Dendritic cell treated with granulocyte-macrophage colony-stimulating factor and Interleukin-4, amounts not matched to agents 40 ng/mL and 50 ng/mL, for 4 days (primary cell): ENCODE measurements around the gene MYL2.

Experiments
- H3K27ac Mint-ChIP-seq: one replicate; pipeline ENCODE4 v1.8.0; 2022; ENCODE audit warnings: mild to moderate bottlenecking, mixed read lengths
- H3K27me3 Mint-ChIP-seq: one replicate; pipeline ENCODE4 v1.8.0; 2022; ENCODE audit warnings: mild to moderate bottlenecking, mixed read lengths
- H3K36me3 Mint-ChIP-seq: one replicate; pipeline ENCODE4 v1.8.0; 2022; ENCODE audit warnings: low read depth, mixed read lengths
- H3K4me1 Mint-ChIP-seq: one replicate; pipeline ENCODE4 v1.8.0; 2022; ENCODE audit warnings: low read depth, mixed read lengths
- H3K4me3 Mint-ChIP-seq: one replicate; pipeline ENCODE4 v1.8.0; 2022; ENCODE audit warnings: mild to moderate bottlenecking, moderate library complexity, mixed read lengths
- H3K9me3 Mint-ChIP-seq: one replicate; pipeline ENCODE4 v1.8.0; 2022; ENCODE audit warnings: mixed read lengths
- intact Hi-C: fragments of 100-400 bp; cut with micrococcal nuclease; formaldehyde crosslinking; loops from one replicate; pipeline ENCODE4 v1.15.0; 2022

MYL2 gene

GRCh38 chr12:110922652-110923051 lies 2.3 kb upstream of the MYL2 start:
- Mint-ChIP-seq H3K9me3 (no peaks in the 10 kb centered on the region), H3K27ac (no peak overlapping the region), H3K4me3 (no peak overlapping the region), H3K36me3 (no peaks in the 10 kb centered on the region), H3K27me3 (peaks cover 3% of the 10 kb centered on the region), H3K4me1 (no peaks in the 10 kb centered on the region)
- intact Hi-C loops = no loop called here

GRCh38 chr12:110921262-110921661 lies 883 bp upstream of the MYL2 start:
- H3K27me3 Mint-ChIP-seq = peaks cover 3% of the 10 kb centered on the region
- H3K4me1 Mint-ChIP-seq = no peaks in the 10 kb centered on the region
- H3K36me3 Mint-ChIP-seq = no peaks in the 10 kb centered on the region
- H3K9me3 Mint-ChIP-seq = no peaks in the 10 kb centered on the region
- intact Hi-C loops = no loop called here
- H3K27ac Mint-ChIP-seq = no peak overlapping the region
- H3K4me3 Mint-ChIP-seq = no peak overlapping the region

GRCh38 chr12:110919720-110920119 lies 659 bp downstream of the MYL2 start:
- no peaks in the 10 kb centered on the region for H3K36me3 Mint-ChIP-seq
- H3K4me1 Mint-ChIP-seq = no peaks in the 10 kb centered on the region
- no peak overlapping the region for H3K4me3 Mint-ChIP-seq
- peaks cover 3% of the 10 kb centered on the region for H3K27me3 Mint-ChIP-seq
- H3K27ac Mint-ChIP-seq = no peak overlapping the region
- intact Hi-C loops = no loop called here
- H3K9me3 Mint-ChIP-seq = no peaks in the 10 kb centered on the region

GRCh38 chr12:110917961-110918360 lies 2.4 kb downstream of the MYL2 start:
- intact Hi-C loops = no loop called here
- H3K27ac Mint-ChIP-seq = no peak overlapping the region
- H3K4me3 Mint-ChIP-seq = no peak overlapping the region
- no peaks in the 10 kb centered on the region for H3K9me3 Mint-ChIP-seq
- peaks cover 3% of the 10 kb centered on the region for H3K27me3 Mint-ChIP-seq
- peaks cover 13% of the 10 kb centered on the region for H3K4me1 Mint-ChIP-seq
- H3K36me3 Mint-ChIP-seq = no peaks in the 10 kb centered on the region

GRCh38 chr12:110917467-110917866 lies 2.9 kb downstream of the MYL2 start:
- intact Hi-C loops = no loop called here

GRCh38 chr12:110916295-110916875 lies 4.0 kb downstream of the MYL2 start:
- intact Hi-C loops = no loop called here
- Mint-ChIP-seq H3K36me3 (no peaks in the 10 kb centered on the region), H3K9me3 (no peaks in the 10 kb centered on the region)

More at GRCh38 chr12:110917467-110917866, 2.9 kb downstream of the MYL2 start:
- no peak overlapping the region for H3K27ac Mint-ChIP-seq
- H3K36me3 Mint-ChIP-seq = no peaks in the 10 kb centered on the region
- H3K4me3 Mint-ChIP-seq = no peak overlapping the region
- no peaks in the 10 kb centered on the region for H3K9me3 Mint-ChIP-seq
- H3K27me3 Mint-ChIP-seq = peaks cover 3% of the 10 kb centered on the region
- H3K4me1 Mint-ChIP-seq = peaks cover 16% of the 10 kb centered on the region

GRCh38 chr12:110913119-110914056 lies 7.0 kb downstream of the MYL2 start:
- Mint-ChIP-seq H3K4me1 (peaks cover 18% of the 10 kb centered on the region), H3K36me3 (no peaks in the 10 kb centered on the region), H3K4me3 (no peak overlapping the region), H3K27me3 (no peaks in the 10 kb centered on the region), H3K27ac (no peak overlapping the region), H3K9me3 (no peaks in the 10 kb centered on the region)
- intact Hi-C loops = no loop called here

More at GRCh38 chr12:110916295-110916875, 4.0 kb downstream of the MYL2 start:
- Mint-ChIP-seq H3K4me3 (no peak overlapping the region), H3K27me3 (peaks cover 3% of the 10 kb centered on the region), H3K27ac (no peak overlapping the region), H3K4me1 (peaks cover 16% of the 10 kb centered on the region)

- no peaks in the 10 kb centered on the region for H3K36me3 Mint-ChIP-seq
- intact Hi-C loops = no loop called here
- no peak overlapping the region for H3K27ac Mint-ChIP-seq
- H3K9me3 Mint-ChIP-seq = no peaks in the 10 kb centered on the region
- no peak overlapping the region for H3K4me3 Mint-ChIP-seq
- no peaks in the 10 kb centered on the region for H3K27me3 Mint-ChIP-seq
- H3K4me1 Mint-ChIP-seq = peaks cover 29% of the 10 kb centered on the region
Measured at GRCh38 chr12:110912263-110912662, 8.1 kb downstream of the MYL2 start.

- peak overlapping the region; percentile 4 for H3K27ac Mint-ChIP-seq
- no peaks in the 10 kb centered on the region for H3K27me3 Mint-ChIP-seq
- intact Hi-C loops = no loop called here
- peaks cover 25% of the 10 kb centered on the region for H3K4me1 Mint-ChIP-seq
- H3K36me3 Mint-ChIP-seq = no peaks in the 10 kb centered on the region
- no peaks in the 10 kb centered on the region for H3K9me3 Mint-ChIP-seq
- no peak overlapping the region for H3K4me3 Mint-ChIP-seq
Measured at GRCh38 chr12:110908377-110909152, 11.8 kb downstream of the MYL2 start.

- H3K4me3 Mint-ChIP-seq = no peak overlapping the region
- no peaks in the 10 kb centered on the region for H3K36me3 Mint-ChIP-seq
- no peak overlapping the region for H3K27ac Mint-ChIP-seq
- H3K4me1 Mint-ChIP-seq = peaks cover 17% of the 10 kb centered on the region
- H3K27me3 Mint-ChIP-seq = no peaks in the 10 kb centered on the region
- no peaks in the 10 kb centered on the region for H3K9me3 Mint-ChIP-seq
- intact Hi-C loops = no loop called here
Measured at GRCh38 chr12:110907583-110907982, 12.8 kb downstream of the MYL2 start.

- H3K4me3 Mint-ChIP-seq = no peak overlapping the region
- intact Hi-C loops = no loop called here
- no peaks in the 10 kb centered on the region for H3K9me3 Mint-ChIP-seq
Measured at GRCh38 chr12:110906985-110907384, 13.4 kb downstream of the MYL2 start.

GRCh38 chr12:110906516-110906915 lies 13.9 kb downstream of the MYL2 start:
- Mint-ChIP-seq H3K27me3 (peaks cover 1% of the 10 kb centered on the region), H3K4me1 (peaks cover 17% of the 10 kb centered on the region), H3K36me3 (no peaks in the 10 kb centered on the region), H3K27ac (no peak overlapping the region), H3K4me3 (no peak overlapping the region), H3K9me3 (no peaks in the 10 kb centered on the region)
- intact Hi-C loops = no loop called here

More at GRCh38 chr12:110906985-110907384, 13.4 kb downstream of the MYL2 start:
- peaks cover 1% of the 10 kb centered on the region for H3K27me3 Mint-ChIP-seq
- no peak overlapping the region for H3K27ac Mint-ChIP-seq
- H3K4me1 Mint-ChIP-seq = peaks cover 17% of the 10 kb centered on the region
- no peaks in the 10 kb centered on the region for H3K36me3 Mint-ChIP-seq

- H3K9me3 Mint-ChIP-seq = no peaks in the 10 kb centered on the region
- intact Hi-C loops = no loop called here
- H3K36me3 Mint-ChIP-seq = no peaks in the 10 kb centered on the region
- H3K4me3 Mint-ChIP-seq = no peak overlapping the region
- no peak overlapping the region for H3K27ac Mint-ChIP-seq
- H3K27me3 Mint-ChIP-seq = peaks cover 1% of the 10 kb centered on the region
- peaks cover 17% of the 10 kb centered on the region for H3K4me1 Mint-ChIP-seq
Measured at GRCh38 chr12:110906083-110906482, 14.3 kb downstream of the MYL2 start.

- Mint-ChIP-seq H3K27ac (no peak overlapping the region), H3K4me1 (peaks cover 16% of the 10 kb centered on the region), H3K27me3 (peaks cover 1% of the 10 kb centered on the region), H3K36me3 (no peaks in the 10 kb centered on the region), H3K4me3 (no peak overlapping the region), H3K9me3 (no peaks in the 10 kb centered on the region)
- intact Hi-C loops = no loop called here
Measured at GRCh38 chr12:110903511-110903910, 16.9 kb downstream of the MYL2 start.
